B cell (primary cell): ENCODE measurements around the gene CCDC137. TPM values are rescaled to one million over a fixed set of nuclear protein-coding genes. Genes with fewer than 3 reads are reported as not detected.

ENCODE experiments used
- ATAC-seq: fragments of 200-7000 bp; cut with Tn5 transposase; one replicate; pipeline ENCODE4 v1.10.0; 2021; ENCODE audit warnings: low read depth, mild to moderate bottlenecking, moderate number of reproducible peaks, moderate library complexity
- CTCF ChIA-PET: fragments of 350-600 bp; sonication (Branson Sonifier 250); formaldehyde crosslinking; loops from one replicate; lab custom pipeline; 2021; ENCODE audit warnings: antibody characterized with exemption, inconsistent platforms; lab: Charles Lee
- POLR2A ChIA-PET: fragments of 350-600 bp; sonication (Branson Sonifier 250); formaldehyde crosslinking; loops from one replicate; lab custom pipeline; 2021; ENCODE audit warnings: antibody characterized with exemption; lab: Charles Lee
- DNase-seq: peaks from one replicate; pipeline ENCODE4 v3.0.0; 2013
- H2AFZ ChIP-seq: 2 replicates; pipeline ENCODE4 v1.6.1; 2012; ENCODE audit warnings: mild to moderate bottlenecking, low read depth, low read length; ENCODE audit not compliant: insufficient read depth, poor library complexity, severe bottlenecking
- H3K27ac ChIP-seq, 2 donors: 1 replicate in 1 of 2; 2 replicates in 1 of 2; pipeline ENCODE4 v1.5.1; 2012 to 2013; ENCODE audit warnings: low read length in 2 of 2, mild to moderate bottlenecking in 2 of 2, moderate library complexity in 1 of 2
- H3K27me3 ChIP-seq, 4 experiments: fragments of 200-600 bp in 1 of 4; sonication (generic) in 1 of 4; replicated peaks in 1 of 4; 1 replicate in 2 of 4; 2 replicates in 2 of 4; pipeline versions ENCODE4 v1.6.1 to v1.7.0; 2013 to 2016; ENCODE audit warnings: low read length in 3 of 4, mild to moderate bottlenecking in 2 of 4, mixed read lengths in 1 of 4, moderate library complexity in 1 of 4; ENCODE audit not compliant: insufficient read depth in 4 of 4, control insufficient read depth in 3 of 4; ENCODE audit errors: control extremely low read depth in 1 of 4
- H3K36me3 ChIP-seq, 2 experiments: replicated peaks in 1 of 2; 1 replicate in 1 of 2; 2 replicates in 1 of 2; pipeline versions ENCODE4 v1.6.1 to v1.7.1; 2013; ENCODE audit warnings: low read length in 1 of 2; ENCODE audit not compliant: insufficient read depth in 2 of 2, control insufficient read depth in 1 of 2; ENCODE audit errors: control extremely low read depth in 1 of 2, extremely low read depth in 1 of 2
- H3K4me1 ChIP-seq, 2 donors: fragments of 200-600 bp in 1 of 2; sonication (generic) in 1 of 2; 1 replicate in 1 of 2; 2 replicates in 1 of 2; pipeline versions ENCODE4 v1.5.1 to v1.6.1; 2013 to 2017; ENCODE audit warnings: low read length in 2 of 2; ENCODE audit not compliant: control insufficient read depth in 2 of 2, insufficient read depth in 2 of 2
- H3K4me2 ChIP-seq: replicated peaks from 2 replicates; pipeline ENCODE3; 2012; ENCODE audit warnings: mild to moderate bottlenecking, low read depth, low read length; ENCODE audit not compliant: poor library complexity, severe bottlenecking
- H3K4me3 ChIP-seq, 5 experiments: fragments of 200-600 bp in 1 of 5; sonication (generic) in 1 of 5; 1 replicate in 3 of 5; 2 replicates in 2 of 5; pipeline versions ENCODE4 v1.5.1 to v1.7.0; 2011 to 2016; ENCODE audit warnings: low read length in 4 of 5, mild to moderate bottlenecking in 4 of 5, low read depth in 2 of 5, control low read depth in 1 of 5, moderate library complexity in 1 of 5; ENCODE audit not compliant: insufficient read depth in 1 of 5; ENCODE audit errors: control extremely low read depth in 1 of 5, extremely low read depth in 1 of 5
- H3K79me2 ChIP-seq: fragments of 200-600 bp; sonication (generic); one replicate; pipeline ENCODE4 v1.6.0; 2016; ENCODE audit warnings: low read length; ENCODE audit not compliant: control insufficient read depth, insufficient read depth
- H3K9ac ChIP-seq: fragments of 200-600 bp; sonication (generic); 2 replicates; pipeline ENCODE4 v1.6.1; 2017; ENCODE audit warnings: mild to moderate bottlenecking, low read length, moderate library complexity
- H3K9me3 ChIP-seq, 3 donors: one replicate each; pipeline versions ENCODE4 v1.6.1 to v1.7.1; 2013; ENCODE audit warnings: low read length in 2 of 3; ENCODE audit not compliant: control insufficient read depth in 2 of 3, insufficient read depth in 1 of 3; ENCODE audit errors: control extremely low read depth in 1 of 3
- H4K20me1 ChIP-seq: 2 replicates; pipeline ENCODE4 v1.6.0; 2012; ENCODE audit warnings: mild to moderate bottlenecking, low read length; ENCODE audit not compliant: insufficient read depth, control insufficient read depth, poor library complexity, severe bottlenecking
- H3K27ac Mint-ChIP-seq: one replicate; pipeline ENCODE4 v1.8.0; 2021; ENCODE audit warnings: mixed read lengths
- H3K27me3 Mint-ChIP-seq: one replicate; pipeline ENCODE4 v1.8.0; 2021; ENCODE audit warnings: mixed read lengths
- H3K4me1 Mint-ChIP-seq: one replicate; pipeline ENCODE4 v1.8.0; 2021; ENCODE audit warnings: mixed read lengths
- H3K4me3 Mint-ChIP-seq: one replicate; pipeline ENCODE4 v1.8.0; 2021; ENCODE audit warnings: mixed read lengths
- H3K9me3 Mint-ChIP-seq: one replicate; pipeline ENCODE4 v1.8.0; 2022; ENCODE audit warnings: mixed read lengths; ENCODE audit not compliant: insufficient read depth
- EZH2 ChIP-seq: IDR thresholded peaks from 2 replicates; pipeline ENCODE4 v1.6.1; 2012; ENCODE audit warnings: borderline replicate concordance, low read depth, mild to moderate bottlenecking, moderate library complexity, low read length; ENCODE audit not compliant: insufficient read depth, poor library complexity, severe bottlenecking
- WGBS: methylation state at CpG from one replicate; pipeline ENCODE4 v1.1.5; 2013; ENCODE audit warnings: missing lambda C conversion rate; ENCODE audit not compliant: insufficient coverage; 5-methylcytosine and 5-hydroxymethylcytosine counted together
- intact Hi-C: fragments of 100-400 bp; cut with micrococcal nuclease; formaldehyde crosslinking; loops from one replicate; pipeline ENCODE4 v1.10.0; 2022
- polyA plus RNA-seq: library from polyadenylated mRNA; depleted of rRNA; stranded (reverse); fragments of >200 nt; gene quantifications from 2 replicates; pipeline ENCODE4 v1.2.3, GENCODE V29; 2012
- total RNA-seq, 2 donors: library from RNA; stranded (reverse); fragments of 120-200 nt in 1 of 2; gene quantifications; 1 replicate in 1 of 2; 2 replicates in 1 of 2; pipeline versions ENCODE4 v1.2.3 to v1.2.4, GENCODE V29; 2013 to 2022
- TF ChIP-seq, protein P1 (sequence below): fragments of 200-600 bp; IDR thresholded peaks from one replicate; pipeline ENCODE4 v1.8.0; 2022; ENCODE audit warnings: antibody characterized with exemption, mild to moderate bottlenecking

Gene CCDC137
- total and polyA plus RNA-seq, 2 donors (not counting 1 experiment from before 2014, with no cell fraction given): 18.8 to 36.0 TPM

DNA sequence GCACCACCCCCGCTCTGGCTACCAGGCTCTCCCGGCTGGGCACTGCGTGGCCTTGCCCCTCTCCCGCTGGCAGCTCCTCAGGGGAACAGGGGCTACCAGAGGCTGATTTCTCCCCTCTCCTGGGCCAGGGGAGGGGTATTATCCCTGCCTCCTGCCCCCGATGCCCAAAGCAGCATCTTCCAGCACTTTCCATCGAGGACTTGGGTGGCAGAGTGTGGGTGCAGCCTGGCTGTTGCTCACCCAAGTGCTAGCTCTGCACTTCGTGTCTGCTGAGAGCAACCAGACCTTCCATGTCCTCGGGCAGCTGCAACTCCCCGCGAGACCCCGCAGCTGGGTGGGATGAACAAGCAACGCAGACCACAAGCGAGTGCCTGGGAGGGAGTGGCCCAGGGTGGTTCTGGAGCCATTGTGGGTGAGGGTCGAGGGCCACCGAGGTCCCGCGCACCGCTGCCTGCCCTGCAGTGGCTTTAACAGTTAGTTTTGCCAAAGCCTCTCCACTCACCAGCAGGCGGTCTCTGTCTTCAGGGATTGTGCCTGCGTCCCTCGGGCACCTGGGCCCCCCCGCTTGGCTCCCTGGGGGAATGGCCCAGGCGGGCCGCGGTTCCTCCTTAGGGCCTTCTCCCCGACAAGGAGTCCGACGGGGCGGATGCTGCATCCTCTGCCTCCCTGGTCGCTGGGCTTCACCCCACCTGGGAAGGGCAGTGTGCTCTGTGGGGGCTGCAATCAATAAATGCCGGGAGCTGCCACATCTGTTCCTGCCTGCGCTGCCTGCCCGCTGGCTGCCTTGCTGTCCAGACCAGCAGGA is 53.9 kb downstream of the CCDC137 start:
- no peak overlapping the region for H3K4me3 Mint-ChIP-seq
- H3K9ac ChIP-seq: no peak overlapping the region
- no peaks in the 10 kb centered on the region for H3K9me3 Mint-ChIP-seq
- H3K36me3 ChIP-seq: no peaks in the 10 kb centered on the region
- H3K79me2 ChIP-seq: no peaks in the 10 kb centered on the region
- no peaks in the 10 kb centered on the region for H3K9me3 ChIP-seq
- no peak for ATAC-seq
- DNase-seq: no peak
- H4K20me1 ChIP-seq: no peaks in the 10 kb centered on the region
- POLR2A ChIA-PET: no interaction called here
- no peak overlapping the region for H3K27ac Mint-ChIP-seq
- no peaks in the 10 kb centered on the region for H3K27me3 ChIP-seq
- peaks cover 7% of the 10 kb centered on the region for H3K27me3 Mint-ChIP-seq
- intact Hi-C loops: no loop called here
- H2AFZ ChIP-seq: no peak overlapping the region
- 90% methylated on average over 29 of the region's 33 CpGs for WGBS
- H3K4me3 ChIP-seq: no peak overlapping the region
- CTCF ChIA-PET: no interaction called here
- no peak overlapping the region for H3K27ac ChIP-seq
- no peaks in the 10 kb centered on the region for H3K4me1 ChIP-seq
- H3K4me1 Mint-ChIP-seq: no peaks in the 10 kb centered on the region
- H3K4me2 ChIP-seq: no peak overlapping the region
- TF ChIP-seq, protein P1, sequence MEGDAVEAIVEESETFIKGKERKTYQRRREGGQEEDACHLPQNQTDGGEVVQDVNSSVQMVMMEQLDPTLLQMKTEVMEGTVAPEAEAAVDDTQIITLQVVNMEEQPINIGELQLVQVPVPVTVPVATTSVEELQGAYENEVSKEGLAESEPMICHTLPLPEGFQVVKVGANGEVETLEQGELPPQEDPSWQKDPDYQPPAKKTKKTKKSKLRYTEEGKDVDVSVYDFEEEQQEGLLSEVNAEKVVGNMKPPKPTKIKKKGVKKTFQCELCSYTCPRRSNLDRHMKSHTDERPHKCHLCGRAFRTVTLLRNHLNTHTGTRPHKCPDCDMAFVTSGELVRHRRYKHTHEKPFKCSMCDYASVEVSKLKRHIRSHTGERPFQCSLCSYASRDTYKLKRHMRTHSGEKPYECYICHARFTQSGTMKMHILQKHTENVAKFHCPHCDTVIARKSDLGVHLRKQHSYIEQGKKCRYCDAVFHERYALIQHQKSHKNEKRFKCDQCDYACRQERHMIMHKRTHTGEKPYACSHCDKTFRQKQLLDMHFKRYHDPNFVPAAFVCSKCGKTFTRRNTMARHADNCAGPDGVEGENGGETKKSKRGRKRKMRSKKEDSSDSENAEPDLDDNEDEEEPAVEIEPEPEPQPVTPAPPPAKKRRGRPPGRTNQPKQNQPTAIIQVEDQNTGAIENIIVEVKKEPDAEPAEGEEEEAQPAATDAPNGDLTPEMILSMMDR: no peak
- no peak for TF ChIP-seq EZH2
